GM19193 (cell line): Measurements from ENCODE around the gene B4GALNT4.

Source experiments
- POLR2A ChIP-seq: IDR thresholded peaks from 4 replicates; pipeline ENCODE4 v1.6.1; 2011; ENCODE audit not compliant: insufficient read depth, insufficient read length; ENCODE audit errors: extremely low read depth

Gene B4GALNT4

GRCh38 chr11:368414-369335, 624 bp upstream of the B4GALNT4 start:
- no peak for TF ChIP-seq POLR2A

- TF ChIP-seq POLR2A, result no peak
Observed at GRCh38 chr11:370070-370941, 1.0 kb downstream of the B4GALNT4 start.

GRCh38 chr11:371051-371450, 1.8 kb downstream of the B4GALNT4 start:
- no peak for TF ChIP-seq POLR2A

GRCh38 chr11:371716-372590, 2.7 kb downstream of the B4GALNT4 start:
- no peak for TF ChIP-seq POLR2A

GRCh38 chr11:372809-373715, 3.8 kb downstream of the B4GALNT4 start:
- no peak for TF ChIP-seq POLR2A

GRCh38 chr11:373716-374551, 4.6 kb downstream of the B4GALNT4 start:
- no peak for TF ChIP-seq POLR2A

GRCh38 chr11:375065-376025, 6.0 kb downstream of the B4GALNT4 start:
- TF ChIP-seq POLR2A, result no peak

- TF ChIP-seq POLR2A, result no peak
Observed at GRCh38 chr11:376531-377173, 7.4 kb downstream of the B4GALNT4 start.

- TF ChIP-seq POLR2A, result no peak
Observed at GRCh38 chr11:377174-377865, 8.0 kb downstream of the B4GALNT4 start.

GRCh38 chr11:377883-378500, 8.7 kb downstream of the B4GALNT4 start:
- no peak for TF ChIP-seq POLR2A
